IPS-NIHi7 (cell line): ENCODE results near the gene SZRD1.
"Not testable (repeated sequence)": the region's sequence is repeated elsewhere in the genome, so short reads cannot be mapped to it uniquely, and the experiment has no call there.

Source experiments
- DNase-seq: peaks from one replicate; pipeline ENCODE4 v3.0.0; 2012; ENCODE audit warnings: mixed read lengths; ENCODE audit errors: extremely low spot score

The SZRD1 gene, protein sequence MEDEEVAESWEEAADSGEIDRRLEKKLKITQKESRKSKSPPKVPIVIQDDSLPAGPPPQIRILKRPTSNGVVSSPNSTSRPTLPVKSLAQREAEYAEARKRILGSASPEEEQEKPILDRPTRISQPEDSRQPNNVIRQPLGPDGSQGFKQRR

GRCh38 chr1:16366722-16367257, at the start of gene SZRD1:
SZRD1 (plus strand) TSS chr1:16367242; CDS start chr1:16367258, 16 bp downstream.
- DNase-seq: peak; percentile 94

- no peak for DNase-seq
These were observed 48.5 kb upstream of the SZRD1 start for GRCh38 chr1:16318555-16318954.

DNA sequence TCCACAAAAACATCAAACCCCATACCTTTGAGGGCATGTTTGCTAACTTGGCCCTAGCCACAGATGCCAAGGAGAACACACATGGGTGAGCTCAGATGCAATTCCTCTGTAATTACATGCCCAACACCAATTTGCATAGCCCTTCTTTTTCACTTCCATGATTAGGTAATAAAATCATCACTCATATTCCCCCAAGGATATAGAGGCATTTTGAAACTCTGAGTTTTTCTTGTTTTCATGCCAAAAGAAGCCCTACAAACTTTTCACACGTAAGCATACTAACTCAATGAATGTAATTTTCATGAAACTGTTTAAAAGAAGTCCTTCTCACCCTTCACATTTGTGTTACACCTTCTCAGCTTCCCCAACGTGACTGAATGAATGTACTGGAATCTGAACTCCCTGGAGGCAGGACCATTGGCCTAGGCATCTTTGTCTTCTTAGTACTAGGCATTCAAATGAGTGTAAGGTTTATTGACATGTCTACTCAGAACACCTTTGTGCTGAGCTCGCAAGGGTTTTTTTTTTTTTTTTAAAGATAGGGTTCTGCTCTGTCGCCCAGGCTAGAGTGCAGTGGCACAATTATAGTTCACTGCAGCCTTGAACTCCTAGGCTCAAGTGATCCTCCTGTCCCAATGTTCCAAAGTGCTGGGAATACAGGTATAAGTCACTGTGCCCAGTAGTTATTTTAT, 45.7 kb upstream of the SZRD1 start:
- no peak for DNase-seq

DNA sequence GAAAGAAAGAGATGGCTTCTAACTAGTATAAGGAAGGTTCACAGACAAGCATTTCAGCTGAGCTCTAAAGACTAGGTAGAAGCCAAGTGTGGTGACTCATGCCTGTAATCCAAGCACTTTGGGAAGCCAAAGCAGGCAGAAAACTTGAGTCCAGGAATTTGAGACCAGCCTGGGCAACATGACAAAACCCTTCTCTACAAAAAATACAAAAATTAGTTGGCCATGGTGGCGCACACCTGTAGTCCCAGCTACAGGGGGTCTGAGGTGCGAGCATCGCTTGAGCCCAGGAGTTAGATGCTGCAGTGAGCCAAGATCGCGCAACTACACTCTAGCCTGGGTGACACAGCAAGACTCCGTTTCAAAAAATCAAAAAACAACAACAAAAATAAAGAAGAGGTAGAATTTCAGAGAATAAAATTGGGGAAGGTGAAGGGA, 42.6 kb upstream of the SZRD1 start:
- no peak for DNase-seq

DNA sequence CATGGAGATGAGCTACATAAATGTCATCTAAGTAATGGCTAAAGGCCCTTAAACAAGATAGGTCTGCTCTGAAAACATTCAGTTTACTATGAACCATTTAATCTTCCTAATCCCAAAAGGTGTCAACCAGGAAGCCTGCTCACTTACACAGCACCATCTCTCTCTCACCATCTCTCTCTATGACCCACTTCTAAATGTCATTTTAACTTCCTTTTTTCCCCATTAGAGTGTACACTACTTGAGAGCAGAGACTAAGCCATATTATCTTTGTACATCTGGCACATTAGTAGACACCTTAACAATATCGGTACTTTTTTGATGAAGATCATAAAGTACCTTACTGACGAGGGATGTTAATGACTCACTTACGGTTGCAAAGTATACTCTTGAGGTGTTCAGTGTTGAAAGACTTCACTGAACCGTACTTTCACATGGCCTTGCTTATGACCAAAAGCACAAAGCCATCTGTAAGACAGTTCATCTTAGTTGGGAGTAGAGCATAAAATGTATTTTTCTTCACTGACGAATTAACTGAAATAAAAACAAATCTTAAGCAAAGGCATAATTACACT, 40.1 kb upstream of the SZRD1 start:
- no peak for DNase-seq

DNA sequence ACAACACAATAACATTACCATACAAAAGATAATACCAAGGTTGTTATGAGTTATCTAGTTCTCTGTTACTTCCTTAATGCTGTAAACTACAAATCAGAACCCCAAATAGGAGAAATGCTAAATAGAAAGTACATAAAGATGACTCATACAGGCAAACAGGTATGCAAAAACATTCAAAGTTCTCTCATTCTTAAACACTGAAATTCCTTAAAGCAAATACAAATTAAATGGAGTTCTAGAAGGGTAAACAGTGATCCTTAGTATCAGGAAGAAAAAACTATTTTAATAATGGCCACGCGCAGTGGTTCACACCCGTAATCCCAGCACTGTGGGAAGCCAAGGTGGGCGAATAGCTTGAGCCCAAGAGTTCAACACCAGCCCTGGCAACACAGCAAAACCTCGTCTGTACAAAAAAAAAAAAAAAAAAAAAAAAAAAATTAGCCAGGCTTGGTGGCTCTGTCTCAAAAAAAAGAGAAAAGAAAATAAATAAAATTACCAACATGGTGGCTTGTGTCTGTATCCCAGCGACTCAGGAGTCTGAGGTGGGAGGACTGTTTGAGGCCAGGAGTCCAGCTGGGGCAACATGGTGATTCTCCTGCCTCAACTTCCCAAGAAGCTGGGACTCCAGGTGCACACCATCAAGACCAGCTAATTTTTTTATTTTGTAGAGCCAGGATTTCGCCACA, 32.2 kb upstream of the SZRD1 start:
- no peak for DNase-seq

GRCh38 chr1:16338961-16339360, 28.1 kb upstream of the SZRD1 start:
- no peak for DNase-seq

GRCh38 chr1:16340673-16341072, 26.4 kb upstream of the SZRD1 start:
- DNase-seq: no peak

- no peak for DNase-seq
These were observed 24.5 kb upstream of the SZRD1 start for GRCh38 chr1:16342331-16343062.

GRCh38 chr1:16343276-16343675, 23.8 kb upstream of the SZRD1 start:
- DNase-seq: not testable (repeated sequence)

DNA sequence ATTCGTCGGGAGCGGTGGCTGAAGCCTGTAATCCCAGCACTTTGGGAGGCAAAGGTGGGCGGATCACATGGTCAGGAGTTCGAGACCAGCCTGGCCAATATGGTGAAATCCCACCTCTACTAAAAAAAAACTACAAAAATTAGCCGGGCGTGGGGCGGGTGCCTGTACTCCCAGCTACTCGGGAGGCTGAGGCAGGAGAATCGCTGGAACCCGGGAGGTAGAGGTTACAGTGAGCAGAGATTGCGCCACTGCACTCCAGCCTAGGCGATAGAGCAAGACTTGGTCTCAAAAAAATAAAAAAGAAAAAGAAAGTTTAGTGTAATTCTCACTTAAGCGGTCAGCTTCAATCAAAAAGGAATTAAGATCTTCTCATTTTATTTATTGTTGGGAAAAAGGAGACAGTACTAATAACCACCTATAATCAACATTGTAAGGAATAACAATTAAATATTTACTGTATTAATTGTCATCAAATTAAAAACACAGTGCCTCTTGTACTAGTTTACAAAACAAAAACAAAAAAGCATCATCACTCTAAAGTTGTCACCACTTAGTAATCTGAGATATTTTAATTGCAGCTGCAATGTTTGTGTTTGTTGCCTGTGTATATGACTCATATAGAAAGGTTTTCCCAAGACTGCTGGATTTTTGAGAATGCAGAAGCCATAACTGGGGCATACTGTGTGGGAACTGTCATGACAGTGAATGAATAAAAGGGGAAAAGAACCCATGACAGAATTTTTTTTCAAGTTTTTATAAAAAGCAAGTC, 18.4 kb upstream of the SZRD1 start:
- DNase-seq: no peak

- DNase-seq: no peak
These were observed 17.1 kb upstream of the SZRD1 start for GRCh38 chr1:16349847-16350406.

DNA sequence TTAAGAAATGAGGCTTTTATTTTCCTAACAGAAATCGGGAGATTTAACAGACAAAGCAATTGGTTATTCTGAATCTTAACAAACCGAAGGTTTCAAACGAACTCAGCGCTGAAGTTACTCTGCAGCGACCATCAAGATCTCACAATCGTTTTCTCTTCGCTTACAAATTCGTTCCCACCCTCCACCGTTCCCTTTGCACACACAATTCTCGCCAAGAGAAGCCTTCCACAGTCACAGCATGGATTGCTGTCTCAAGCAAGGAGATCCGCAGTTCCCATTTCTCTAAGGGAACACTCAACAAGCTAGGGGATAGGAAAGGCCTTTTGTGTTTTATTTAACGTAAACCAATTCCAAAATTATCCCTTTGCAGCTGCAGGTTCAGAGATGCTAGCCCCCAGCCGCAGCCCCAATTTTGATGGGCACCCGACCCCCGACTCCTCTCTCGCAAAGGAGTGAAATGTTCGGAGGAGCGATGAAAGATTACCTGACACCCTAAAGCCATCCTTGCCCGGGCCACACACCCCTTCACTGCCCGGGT, 15.5 kb upstream of the SZRD1 start:
- DNase-seq: no peak

GRCh38 chr1:16351994-16352841, 14.8 kb upstream of the SZRD1 start, which contains the start of gene FBXO42:
FBXO42 (minus strand) TSS chr1:16352480; CDS start chr1:16315418, 37,062 bp downstream.
- DNase-seq: peak; percentile 95

- DNase-seq: no peak
These were observed 14.1 kb upstream of the SZRD1 start for GRCh38 chr1:16352842-16353535.

DNA sequence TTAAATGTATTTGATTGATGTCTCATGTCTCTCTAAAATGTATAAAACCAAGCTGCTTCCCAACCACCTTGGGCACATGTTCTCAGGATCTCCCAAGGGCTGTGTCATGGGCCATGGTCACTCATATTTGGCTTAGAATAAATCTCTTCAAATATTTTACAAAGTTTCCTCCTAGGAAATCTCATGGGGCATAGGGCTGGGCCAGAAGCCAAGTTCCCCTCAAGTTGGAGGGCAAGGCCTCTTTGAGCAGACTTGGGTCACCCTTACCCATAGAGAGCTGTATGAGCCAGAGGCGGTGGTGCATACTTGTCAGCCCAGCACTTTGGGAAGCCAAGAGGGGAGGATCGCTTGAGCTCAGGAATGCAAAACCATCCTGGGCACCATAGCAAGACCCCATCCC, 12.4 kb upstream of the SZRD1 start:
- DNase-seq: no peak

GRCh38 chr1:16356867-16357266, 10.2 kb upstream of the SZRD1 start:
- no peak for DNase-seq

DNA sequence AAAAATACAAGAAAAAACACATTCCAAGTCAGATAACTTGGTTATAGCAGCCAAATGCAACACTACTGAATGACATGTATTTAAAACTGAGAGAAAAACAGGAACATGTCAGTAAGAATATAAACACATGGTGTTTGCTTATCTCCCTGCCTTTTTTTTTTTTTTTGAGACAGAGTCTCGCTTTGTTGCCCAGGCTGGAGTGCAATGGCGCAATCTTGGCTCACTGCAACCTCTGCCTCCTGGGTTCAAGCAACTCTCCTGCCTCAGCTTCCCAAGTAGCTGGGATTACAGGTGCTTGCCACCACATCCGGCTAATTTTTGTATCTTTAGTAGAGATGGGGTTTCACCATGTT, 1.9 kb upstream of the SZRD1 start:
- DNase-seq: not testable (repeated sequence)
